Left lung (tissue), 10 donors: ENCODE data around the gene KIAA1755. TPM values are rescaled to one million over a fixed set of nuclear protein-coding genes. Genes with fewer than 3 reads are reported as not detected.

ENCODE experiments used
- ATAC-seq: fragments of 200-7000 bp; cut with Tn5 transposase; one replicate; pipeline ENCODE4 v1.9.1; 2020; ENCODE audit warnings: moderate library complexity
- DNase-seq, 4 donors: peaks; one replicate each; pipeline ENCODE4 v3.0.0-alpha.2; 2013 to 2020
- H3K27ac ChIP-seq, 2 donors: fragments of 200-600 bp; sonication (generic) in 1 of 2; one replicate each; pipeline versions ENCODE4 v1.5.0 to v1.8.0; 2020 to 2021
- H3K27me3 ChIP-seq, 2 donors: fragments of 200-600 bp; sonication (generic) in 1 of 2; one replicate each; pipeline versions ENCODE4 v1.5.0 to v1.8.0; 2020 to 2021
- H3K36me3 ChIP-seq, 2 donors: fragments of 200-600 bp; sonication (generic) in 1 of 2; one replicate each; pipeline versions ENCODE4 v1.5.0 to v1.8.0; 2020 to 2021
- H3K4me1 ChIP-seq, 2 donors: fragments of 200-600 bp; one replicate each; pipeline ENCODE4 v1.8.0; 2021
- H3K4me3 ChIP-seq, 2 donors: fragments of 200-600 bp; sonication (generic) in 1 of 2; one replicate each; pipeline versions ENCODE4 v1.5.0 to v1.8.0; 2020 to 2021; ENCODE audit warnings: mild to moderate bottlenecking in 1 of 2
- H3K9me3 ChIP-seq, 2 donors: fragments of 200-600 bp; sonication (generic) in 1 of 2; one replicate each; pipeline versions ENCODE4 v1.5.0 to v1.8.0; 2020 to 2021
- intact Hi-C, 2 donors: fragments of 100-400 bp; cut with DNase I; formaldehyde crosslinking; loops; one replicate each; pipeline versions ENCODE4 v1.11.2 to v1.14.2; 2022
- polyA plus RNA-seq, 6 donors: library from polyadenylated mRNA; unstranded; fragments of 120-200 nt; gene quantifications; one replicate each; pipeline ENCODE4 v1.2.1, GENCODE V29; 2013; ENCODE audit not compliant: insufficient read length in 6 of 6
- total RNA-seq, 2 donors: library from RNA; stranded (reverse); fragmentation: NEBNext Ultra II Directional; extraction: Animal tissue kit (Norgen Biotek cat#: 25700); gene quantifications; one replicate each; pipeline ENCODE4 v1.2.1, GENCODE V29; 2021
- TF ChIP-seq, protein P1 (sequence below), 2 donors: fragments of 200-600 bp; sonication (generic) in 1 of 2; IDR thresholded peaks; one replicate each; pipeline versions ENCODE4 v1.5.0 to v1.8.0; 2021; ENCODE audit warnings: antibody characterized with exemption in 2 of 2
- donor health status: DM: no; HTN: yes; CAD: no.
- donor health status: DM: no; HTN: no; CAD: no.

The KIAA1755 gene
- total and polyA plus RNA-seq, 8 donors: 2.6 to 6.4 (median 3.1) TPM

DNA sequence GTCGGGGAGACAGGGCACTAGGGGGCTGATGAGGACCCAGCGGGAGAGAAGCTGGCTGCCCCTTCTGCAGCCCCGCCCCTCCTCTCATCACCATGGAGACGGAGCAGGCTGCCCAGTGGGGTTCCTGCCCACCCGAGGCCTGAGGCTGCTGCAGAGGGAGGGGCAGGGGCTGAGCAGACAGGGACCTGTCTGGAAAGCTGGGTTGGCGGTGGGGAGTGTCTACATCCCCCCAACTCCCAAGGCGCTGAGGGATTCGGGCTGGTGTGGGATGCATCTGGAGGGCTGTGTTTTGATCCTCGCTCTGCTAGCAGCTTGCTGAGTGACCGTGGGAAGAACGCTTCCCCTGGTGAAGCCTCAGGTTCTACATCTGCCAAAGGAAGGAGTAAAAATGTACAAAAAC, 42.3 kb upstream of the KIAA1755 start:
- H3K27ac ChIP-seq: no peak overlapping the region
- ATAC-seq: no peak
- TF ChIP-seq, protein P1, sequence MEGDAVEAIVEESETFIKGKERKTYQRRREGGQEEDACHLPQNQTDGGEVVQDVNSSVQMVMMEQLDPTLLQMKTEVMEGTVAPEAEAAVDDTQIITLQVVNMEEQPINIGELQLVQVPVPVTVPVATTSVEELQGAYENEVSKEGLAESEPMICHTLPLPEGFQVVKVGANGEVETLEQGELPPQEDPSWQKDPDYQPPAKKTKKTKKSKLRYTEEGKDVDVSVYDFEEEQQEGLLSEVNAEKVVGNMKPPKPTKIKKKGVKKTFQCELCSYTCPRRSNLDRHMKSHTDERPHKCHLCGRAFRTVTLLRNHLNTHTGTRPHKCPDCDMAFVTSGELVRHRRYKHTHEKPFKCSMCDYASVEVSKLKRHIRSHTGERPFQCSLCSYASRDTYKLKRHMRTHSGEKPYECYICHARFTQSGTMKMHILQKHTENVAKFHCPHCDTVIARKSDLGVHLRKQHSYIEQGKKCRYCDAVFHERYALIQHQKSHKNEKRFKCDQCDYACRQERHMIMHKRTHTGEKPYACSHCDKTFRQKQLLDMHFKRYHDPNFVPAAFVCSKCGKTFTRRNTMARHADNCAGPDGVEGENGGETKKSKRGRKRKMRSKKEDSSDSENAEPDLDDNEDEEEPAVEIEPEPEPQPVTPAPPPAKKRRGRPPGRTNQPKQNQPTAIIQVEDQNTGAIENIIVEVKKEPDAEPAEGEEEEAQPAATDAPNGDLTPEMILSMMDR (IDR thresholded peaks at IDR 0.05): no peak

DNA sequence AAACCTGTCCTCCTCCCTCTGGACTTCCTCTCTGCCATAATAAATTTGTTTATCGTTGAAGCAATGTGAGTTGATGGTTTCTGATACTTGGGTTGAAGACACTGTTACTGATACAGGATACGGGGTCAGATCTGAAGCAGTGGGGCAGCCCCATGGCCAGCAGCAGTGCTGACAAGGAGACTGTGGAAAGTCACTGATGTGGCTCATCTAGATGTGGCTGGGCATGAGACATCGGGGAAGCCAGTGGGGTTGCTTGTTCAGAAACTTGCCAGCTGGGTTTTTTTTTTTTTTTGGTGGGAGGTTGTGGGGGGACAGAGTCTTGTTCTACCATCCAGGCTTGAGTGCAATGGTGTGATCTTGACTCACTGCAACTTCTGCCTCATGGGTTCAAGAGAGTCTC, 40.8 kb upstream of the KIAA1755 start:
- no peaks in the 10 kb centered on the region for H3K36me3 ChIP-seq

More for the DNA sequence above, 42.3 kb upstream of the KIAA1755 start:
- Histone ChIP-seq H3K27me3 (peaks cover 0 to 48% of the 10 kb centered on the region in 2 donors), H3K9me3 (no peaks in the 10 kb centered on the region), H3K4me1 (peaks cover 0 to 69% of the 10 kb centered on the region in 2 donors), H3K36me3 (no peaks in the 10 kb centered on the region), H3K4me3 (no peak overlapping the region)
- intact Hi-C loops: no loop called here
- no peak for DNase-seq

DNA sequence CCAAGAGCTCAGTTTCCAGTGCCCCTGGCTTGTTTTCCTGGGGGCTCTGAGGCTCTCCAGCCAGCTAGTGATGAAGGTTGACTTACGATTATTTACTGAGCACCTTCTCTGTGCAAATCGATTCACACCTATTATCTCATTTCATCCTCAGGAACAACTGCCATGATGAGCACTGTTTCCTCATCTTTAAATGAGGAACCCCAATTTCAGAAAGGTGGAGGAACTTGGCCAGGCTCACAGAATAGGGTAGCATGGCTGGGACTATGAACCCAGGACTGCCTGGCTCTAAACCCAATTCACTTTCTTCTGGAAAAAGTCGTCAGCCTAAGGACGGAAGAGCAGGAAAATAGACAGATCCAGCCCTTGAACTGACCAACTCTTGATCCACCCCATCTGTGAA, 39.9 kb upstream of the KIAA1755 start:
- peaks cover 0 to 64% of the 10 kb centered on the region in 2 donors for H3K4me1 ChIP-seq
- H3K27ac ChIP-seq: peak overlapping the region in 1 of 2 donors; percentile 82
- peaks cover 0 to 31% of the 10 kb centered on the region in 2 donors for H3K27me3 ChIP-seq
- no peaks in the 10 kb centered on the region for H3K9me3 ChIP-seq
- intact Hi-C loops: no loop called here
- H3K36me3 ChIP-seq: no peaks in the 10 kb centered on the region
- TF ChIP-seq, protein P1 (IDR thresholded peaks at IDR 0.05): no peak
- H3K4me3 ChIP-seq: no peak overlapping the region
- DNase-seq: no peak
- no peak for ATAC-seq

More for the DNA sequence above, 40.8 kb upstream of the KIAA1755 start:
- H3K4me1 ChIP-seq: peaks cover 0 to 60% of the 10 kb centered on the region in 2 donors
- ATAC-seq (no peak), DNase-seq (no peak)
- intact Hi-C loops: no loop called here
- H3K27ac ChIP-seq: no peak overlapping the region
- peaks cover 0 to 40% of the 10 kb centered on the region in 2 donors for H3K27me3 ChIP-seq
- no peaks in the 10 kb centered on the region for H3K9me3 ChIP-seq
- no peak overlapping the region for H3K4me3 ChIP-seq
- TF ChIP-seq, protein P1 (IDR thresholded peaks at IDR 0.05): no peak

DNA sequence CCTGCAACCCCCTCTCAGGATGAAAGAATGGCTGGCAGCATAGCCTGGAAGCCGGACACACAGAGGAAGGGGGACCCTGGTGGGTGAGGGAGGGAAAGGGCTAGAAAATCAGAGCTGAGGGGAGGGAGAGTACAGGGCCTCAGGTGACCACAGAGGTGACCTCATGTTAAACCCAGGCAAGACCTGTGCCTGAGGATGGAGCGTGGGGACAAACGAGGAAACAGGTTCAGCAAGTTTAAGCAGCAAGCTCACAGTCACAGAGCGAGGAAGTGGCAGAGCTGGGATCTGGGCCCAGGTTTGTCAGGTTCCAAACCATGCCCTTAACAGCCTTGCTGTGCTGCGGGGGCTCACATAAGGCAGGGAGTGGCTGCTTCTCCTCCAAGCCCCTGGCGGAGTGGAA, 39.4 kb upstream of the KIAA1755 start:
- peak in 2 of 4 donors; percentile 44 to 48 for DNase-seq
- TF ChIP-seq, protein P1 (IDR thresholded peaks at IDR 0.05): no peak

DNA sequence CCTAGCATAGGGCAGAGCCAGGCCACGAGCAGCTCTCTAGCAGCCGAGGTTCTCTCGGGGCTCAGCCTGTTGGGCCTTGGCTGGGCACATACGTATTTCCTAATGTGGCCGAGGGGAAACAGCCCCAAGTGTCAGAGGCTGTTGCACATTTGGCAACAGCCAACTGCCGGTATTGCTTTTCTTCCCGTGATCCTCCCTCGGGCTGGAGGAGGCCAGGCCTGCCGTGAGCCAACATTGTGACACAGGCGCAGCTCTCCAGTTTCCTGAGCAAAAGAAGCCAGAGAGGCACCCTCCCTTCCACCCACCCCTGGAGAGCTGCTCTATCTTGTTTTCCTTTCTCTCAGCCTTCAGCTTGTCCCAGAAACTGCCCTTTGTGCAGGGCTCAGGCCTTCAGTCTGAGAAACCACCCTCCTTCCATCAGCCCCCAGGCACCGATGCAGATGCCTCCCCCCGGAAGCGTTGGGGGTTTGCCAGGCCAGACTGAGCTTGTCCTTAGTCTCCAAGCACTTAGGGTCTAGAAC, 38.3 kb upstream of the KIAA1755 start:
- TF ChIP-seq, protein P1 (IDR thresholded peaks at IDR 0.05): no peak
- Histone ChIP-seq H3K36me3 (no peaks in the 10 kb centered on the region), H3K27ac (peak overlapping the region; percentile 45 to 82), H3K4me3 (no peak overlapping the region), H3K9me3 (no peaks in the 10 kb centered on the region), H3K27me3 (peaks cover 0 to 25% of the 10 kb centered on the region in 2 donors), H3K4me1 (peaks cover 0 to 63% of the 10 kb centered on the region in 2 donors)
- intact Hi-C loops: no loop called here
- ATAC-seq (peak; percentile 84), DNase-seq (peak in 3 of 4 donors; percentile 78 to 94 (median 81))

More for the DNA sequence above, 39.4 kb upstream of the KIAA1755 start:
- peak; percentile 75 for ATAC-seq
- H3K27ac ChIP-seq: peak overlapping the region in 1 of 2 donors; percentile 82
- H3K36me3 ChIP-seq: no peaks in the 10 kb centered on the region
- intact Hi-C loops: no loop called here
- peaks cover 0 to 26% of the 10 kb centered on the region in 2 donors for H3K27me3 ChIP-seq
- H3K9me3 ChIP-seq: no peaks in the 10 kb centered on the region
- no peak overlapping the region for H3K4me3 ChIP-seq
- H3K4me1 ChIP-seq: peaks cover 0 to 63% of the 10 kb centered on the region in 2 donors
